Activated T-helper 17 cell treated with anti-CD3 and anti-CD28 coated beads, Interleukin-2, amount 50 U/mL, for 72 hours (primary cell): ENCODE data around the gene RNPS1. TPM values are rescaled to one million over a fixed set of nuclear protein-coding genes. Genes with fewer than 3 reads are reported as not detected.
A peak's percentile ranks its signal among the peaks of the same experiment; 100 is the strongest.

ENCODE experiments used
- ATAC-seq: fragments of 150-1000 bp; cut with Tn5 transposase; replicated peaks from 2 replicates; pipeline ENCODE4 v1.10.0; 2021; ENCODE audit warnings: mild to moderate bottlenecking, moderate library complexity
- H3K27ac Mint-ChIP-seq: one replicate; pipeline ENCODE4 v1.8.0; 2022; ENCODE audit warnings: mixed read lengths
- H3K27me3 Mint-ChIP-seq: one replicate; pipeline ENCODE4 v1.8.0; 2022; ENCODE audit warnings: mixed read lengths
- H3K36me3 Mint-ChIP-seq: one replicate; pipeline ENCODE4 v1.8.0; 2022; ENCODE audit warnings: low read depth, mild to moderate bottlenecking, mixed read lengths
- H3K4me1 Mint-ChIP-seq: one replicate; pipeline ENCODE4 v1.8.0; 2022; ENCODE audit warnings: mixed read lengths
- H3K4me3 Mint-ChIP-seq: one replicate; pipeline ENCODE4 v1.8.0; 2022; ENCODE audit warnings: mild to moderate bottlenecking, mixed read lengths
- H3K9me3 Mint-ChIP-seq: one replicate; pipeline ENCODE4 v1.8.0; 2022; ENCODE audit warnings: mixed read lengths
- total RNA-seq, 2 donors: library from RNA; stranded (reverse); gene quantifications; one replicate each; pipeline ENCODE4 v1.2.3, GENCODE V29; 2022

The RNPS1 gene
- total RNA-seq, 2 donors from 2014 or later, result 205 to 314 TPM

- H3K27me3 Mint-ChIP-seq, result no peaks in the 10 kb centered on the region
- no peaks in the 10 kb centered on the region for H3K9me3 Mint-ChIP-seq
Measured at GRCh38 chr16:2229632-2230250, 38.2 kb downstream of the RNPS1 start.

GRCh38 chr16:2229091-2229490, 38.8 kb downstream of the RNPS1 start:
- H3K9me3 Mint-ChIP-seq, result no peaks in the 10 kb centered on the region
- H3K27ac Mint-ChIP-seq, result no peak overlapping the region
- no peaks in the 10 kb centered on the region for H3K4me1 Mint-ChIP-seq
- no peaks in the 10 kb centered on the region for H3K27me3 Mint-ChIP-seq
- no peak for ATAC-seq
- H3K36me3 Mint-ChIP-seq, result peaks cover 31% of the 10 kb centered on the region
- no peak overlapping the region for H3K4me3 Mint-ChIP-seq

More at GRCh38 chr16:2229632-2230250, 38.2 kb downstream of the RNPS1 start:
- ATAC-seq, result no peak
- Mint-ChIP-seq H3K4me3 (no peak overlapping the region), H3K4me1 (no peaks in the 10 kb centered on the region), H3K36me3 (peaks cover 37% of the 10 kb centered on the region), H3K27ac (no peak overlapping the region)

GRCh38 chr16:2228161-2228824, 39.6 kb downstream of the RNPS1 start:
- ATAC-seq, result no peak
- Mint-ChIP-seq H3K36me3 (peaks cover 25% of the 10 kb centered on the region), H3K4me1 (no peaks in the 10 kb centered on the region), H3K9me3 (no peaks in the 10 kb centered on the region), H3K27ac (no peak overlapping the region), H3K27me3 (no peaks in the 10 kb centered on the region), H3K4me3 (no peak overlapping the region)

GRCh38 chr16:2226918-2227317, 41.0 kb downstream of the RNPS1 start:
- Mint-ChIP-seq H3K36me3 (peaks cover 23% of the 10 kb centered on the region), H3K9me3 (no peaks in the 10 kb centered on the region), H3K4me3 (no peak overlapping the region), H3K27me3 (no peaks in the 10 kb centered on the region), H3K27ac (no peak overlapping the region), H3K4me1 (no peaks in the 10 kb centered on the region)
- no peak for ATAC-seq

DNA sequence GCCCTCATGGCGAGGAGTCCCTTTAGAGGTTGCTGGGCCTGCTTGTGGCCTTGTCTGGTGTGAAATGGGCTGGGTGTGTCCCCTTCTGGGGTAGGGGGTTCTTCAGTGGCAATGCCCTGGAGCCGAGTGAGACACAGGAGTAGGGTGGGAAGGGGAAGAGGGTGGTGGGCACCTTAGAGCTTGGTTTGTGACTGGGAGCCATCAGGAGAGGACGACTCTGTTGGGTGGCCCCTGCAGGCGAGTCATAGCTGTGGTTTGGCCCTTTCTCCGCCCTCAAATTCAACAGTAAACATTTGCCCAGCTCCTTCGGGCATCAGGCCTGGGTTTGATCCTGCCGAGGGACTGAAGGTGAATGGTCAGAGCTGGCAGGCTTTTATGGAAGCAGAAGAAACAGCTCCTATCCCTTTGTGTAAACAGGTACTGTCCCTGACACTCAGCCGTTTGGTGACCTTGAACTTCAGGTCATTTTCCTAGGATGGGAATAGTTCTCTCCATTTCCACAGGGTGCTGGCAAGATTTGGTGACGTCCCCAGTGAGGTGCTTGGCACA, 41.6 kb downstream of the RNPS1 start:
- H3K9me3 Mint-ChIP-seq, result no peaks in the 10 kb centered on the region
- H3K27ac Mint-ChIP-seq, result no peak overlapping the region
- no peaks in the 10 kb centered on the region for H3K4me1 Mint-ChIP-seq
- no peak for ATAC-seq
- H3K4me3 Mint-ChIP-seq, result no peak overlapping the region
- no peaks in the 10 kb centered on the region for H3K27me3 Mint-ChIP-seq
- H3K36me3 Mint-ChIP-seq, result peaks cover 20% of the 10 kb centered on the region

DNA sequence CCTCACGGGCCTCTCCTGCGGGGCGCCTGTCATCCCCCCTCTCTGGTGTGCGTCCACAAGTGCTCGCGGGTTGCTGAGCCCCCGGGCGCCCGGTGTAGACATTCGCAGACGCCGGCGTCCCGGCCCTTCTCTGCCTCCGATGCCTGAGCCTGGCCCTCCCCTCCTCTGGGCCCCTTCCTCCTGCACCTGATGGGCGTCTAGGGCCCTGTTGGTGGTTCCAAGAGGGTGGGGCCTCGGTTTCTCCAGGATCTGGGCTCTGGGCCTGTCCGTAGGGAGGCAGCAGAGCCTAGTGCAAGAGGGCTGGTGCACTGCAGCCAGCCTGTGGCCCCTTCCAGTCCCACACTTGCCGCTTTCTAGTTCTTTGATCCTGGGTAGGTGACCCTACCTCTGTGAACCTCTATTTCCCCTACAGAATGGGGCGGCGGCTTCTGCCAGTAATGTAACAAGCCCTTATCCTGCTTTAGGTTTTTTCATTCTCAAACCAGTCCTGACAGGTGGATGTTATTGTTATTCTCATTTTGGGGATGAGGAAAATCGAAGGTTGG, 43.9 kb downstream of the RNPS1 start:
- H3K9me3 Mint-ChIP-seq, result no peaks in the 10 kb centered on the region
- peaks cover 8% of the 10 kb centered on the region for H3K36me3 Mint-ChIP-seq
- peak overlapping the region; percentile 80 for H3K4me3 Mint-ChIP-seq
- H3K27ac Mint-ChIP-seq, result peak overlapping the region; percentile 78
- H3K4me1 Mint-ChIP-seq, result no peaks in the 10 kb centered on the region
- no peaks in the 10 kb centered on the region for H3K27me3 Mint-ChIP-seq
- ATAC-seq, result peak; percentile 10

DNA sequence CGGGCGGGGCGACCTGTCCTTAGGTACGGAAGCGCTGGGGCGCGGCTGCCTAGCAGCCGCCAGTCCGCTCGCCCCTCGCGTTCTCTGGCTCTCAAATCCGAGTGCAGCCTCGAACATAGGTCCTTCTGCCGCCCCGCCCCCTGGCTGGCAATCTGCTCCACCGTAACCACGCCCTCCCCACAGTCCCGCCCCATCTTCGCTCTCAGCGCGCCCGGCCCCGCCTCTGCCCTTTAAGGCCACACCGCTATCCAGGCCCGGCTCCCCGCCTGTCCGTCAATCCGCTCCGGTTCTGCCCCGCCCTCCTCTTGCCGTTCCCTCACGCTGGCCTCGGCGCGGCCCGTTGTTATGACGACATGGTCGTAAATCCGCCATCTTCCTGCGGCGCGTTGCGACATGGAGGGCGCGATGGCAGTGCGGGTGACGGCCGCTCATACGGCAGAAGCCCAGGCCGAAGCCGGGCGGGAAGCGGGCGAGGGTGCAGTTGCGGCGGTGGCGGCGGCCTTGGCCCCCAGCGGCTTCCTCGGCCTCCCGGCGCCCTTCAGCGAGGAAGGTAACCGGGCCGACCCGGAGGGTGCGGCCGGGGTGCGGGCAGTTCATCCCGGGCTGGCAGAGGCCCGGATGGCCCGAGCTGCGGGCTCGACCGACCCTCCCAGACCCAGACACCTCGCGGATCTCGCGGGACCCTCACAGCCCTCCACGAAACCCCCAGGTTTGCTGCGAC, 44.5 kb downstream of the RNPS1 start, which contains the start of gene E4F1:
E4F1 (plus strand) TSS at position 371 of the 721 bp plus-strand sequence; CDS start at position 394, 23 bp downstream.
- no peaks in the 10 kb centered on the region for H3K4me1 Mint-ChIP-seq
- no peaks in the 10 kb centered on the region for H3K9me3 Mint-ChIP-seq
- H3K27ac Mint-ChIP-seq, result peak within 1 kb of the TSS; percentile 78
- peak within 1 kb of the TSS; percentile 80 for H3K4me3 Mint-ChIP-seq
- peak; percentile 100 for ATAC-seq
- no peaks in the 10 kb centered on the region for H3K27me3 Mint-ChIP-seq
- H3K36me3 Mint-ChIP-seq, result peaks cover 8% of the 10 kb centered on the region

- Mint-ChIP-seq H3K27me3 (no peaks in the 10 kb centered on the region), H3K27ac (no peak overlapping the region), H3K36me3 (peaks cover 21% of the 10 kb centered on the region), H3K9me3 (no peaks in the 10 kb centered on the region), H3K4me3 (peak overlapping the region; percentile 80), H3K4me1 (peaks cover 6% of the 10 kb centered on the region)
- no peak for ATAC-seq
Measured at GRCh38 chr16:2216330-2216729, 51.6 kb downstream of the RNPS1 start.

DNA sequence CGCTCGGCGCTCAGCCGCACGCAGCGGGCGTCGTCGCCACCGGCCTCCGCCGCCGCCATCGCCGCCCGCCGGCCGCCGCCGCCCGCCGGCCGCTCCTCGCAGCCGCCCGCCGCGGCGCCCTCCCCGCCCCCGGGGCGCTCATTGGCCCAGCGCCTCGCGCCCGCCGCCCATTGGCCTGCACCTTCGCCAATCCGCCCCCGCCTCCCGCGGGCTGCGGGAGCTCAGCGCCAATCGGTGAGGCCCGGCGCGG, 53.3 kb downstream of the RNPS1 start, which contains the start of gene PGP:
PGP (minus strand) TSS at position 122 of the 250 bp plus-strand sequence; CDS start at position 59, 63 bp downstream.
- no peak for ATAC-seq

GRCh38 chr16:2213817-2214718, 53.9 kb downstream of the RNPS1 start:
- Mint-ChIP-seq H3K9me3 (no peaks in the 10 kb centered on the region), H3K36me3 (peaks cover 21% of the 10 kb centered on the region), H3K4me3 (peak overlapping the region; percentile 89), H3K27me3 (no peaks in the 10 kb centered on the region), H3K27ac (peak overlapping the region; percentile 73), H3K4me1 (peaks cover 6% of the 10 kb centered on the region)
- ATAC-seq, result no peak

More for the DNA sequence above, 53.3 kb downstream of the RNPS1 start, which contains the start of gene PGP:
- Mint-ChIP-seq H3K4me3 (peak within 1 kb of the TSS; percentile 89), H3K9me3 (no peaks in the 10 kb centered on the region), H3K4me1 (peaks cover 6% of the 10 kb centered on the region), H3K36me3 (peaks cover 21% of the 10 kb centered on the region), H3K27ac (peak within 1 kb of the TSS; percentile 73), H3K27me3 (no peaks in the 10 kb centered on the region)

DNA sequence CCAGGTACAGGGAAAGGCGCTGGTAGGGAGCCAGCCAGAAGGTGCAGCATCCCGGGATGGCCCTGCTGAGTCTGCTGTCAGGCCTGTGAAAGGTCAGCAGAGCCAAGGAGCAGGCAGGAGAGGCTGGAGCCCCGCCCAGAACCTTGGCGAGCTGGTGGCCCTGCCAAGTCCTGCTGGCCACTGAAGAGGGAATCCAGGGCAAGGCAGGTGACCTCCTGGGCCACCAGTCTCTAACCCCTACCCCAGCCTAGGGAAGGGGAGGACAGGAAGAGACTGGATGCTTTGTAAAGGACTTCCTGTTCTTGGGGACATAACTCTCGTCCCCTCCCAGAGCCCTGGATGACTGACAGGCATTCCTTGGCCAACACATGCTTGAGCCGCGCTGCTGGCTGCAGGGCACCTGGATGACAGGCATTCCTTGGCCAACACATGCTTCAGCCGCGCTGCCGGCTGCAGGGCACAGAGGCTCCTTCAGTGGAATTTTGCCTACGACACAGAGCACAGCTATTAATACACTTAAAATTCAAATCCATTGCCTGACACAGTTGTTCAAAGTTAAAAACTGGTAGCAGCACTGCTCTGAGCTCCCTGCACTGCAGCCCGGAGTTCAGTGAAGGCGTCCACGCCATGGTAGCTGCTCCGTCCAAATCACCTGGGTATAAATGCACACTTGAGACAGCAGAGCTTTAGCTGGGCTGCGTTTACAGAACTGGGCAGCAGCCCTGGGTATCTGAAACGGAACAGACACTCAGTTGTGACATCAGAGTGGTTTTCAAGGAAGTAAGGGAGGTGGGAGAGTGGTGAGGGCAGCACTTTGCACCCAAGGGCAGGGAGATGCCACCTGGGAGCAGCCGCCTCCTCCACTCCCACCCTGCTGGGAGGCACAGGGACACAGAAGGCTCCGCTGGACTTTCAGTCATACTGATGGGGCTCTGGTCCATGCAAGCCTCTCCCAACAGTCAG, 55.3 kb downstream of the RNPS1 start:
- peaks cover 7% of the 10 kb centered on the region for H3K4me1 Mint-ChIP-seq
- no peaks in the 10 kb centered on the region for H3K27me3 Mint-ChIP-seq
- no peak for ATAC-seq
- no peak overlapping the region for H3K27ac Mint-ChIP-seq
- peak overlapping the region; percentile 89 for H3K4me3 Mint-ChIP-seq
- H3K9me3 Mint-ChIP-seq, result no peaks in the 10 kb centered on the region
- H3K36me3 Mint-ChIP-seq, result peaks cover 30% of the 10 kb centered on the region

- Mint-ChIP-seq H3K27ac (no peak overlapping the region), H3K36me3 (peaks cover 36% of the 10 kb centered on the region), H3K4me1 (peaks cover 12% of the 10 kb centered on the region), H3K4me3 (peak overlapping the region; percentile 89), H3K27me3 (no peaks in the 10 kb centered on the region), H3K9me3 (no peaks in the 10 kb centered on the region)
- ATAC-seq, result no peak
Measured at GRCh38 chr16:2211923-2212347, 56.0 kb downstream of the RNPS1 start.
